ENCODE results near the gene TFAP2C.

Gene TFAP2C
- total RNA-seq, result 0.13 to 0.31 reads per million in 2 donors

DNA sequence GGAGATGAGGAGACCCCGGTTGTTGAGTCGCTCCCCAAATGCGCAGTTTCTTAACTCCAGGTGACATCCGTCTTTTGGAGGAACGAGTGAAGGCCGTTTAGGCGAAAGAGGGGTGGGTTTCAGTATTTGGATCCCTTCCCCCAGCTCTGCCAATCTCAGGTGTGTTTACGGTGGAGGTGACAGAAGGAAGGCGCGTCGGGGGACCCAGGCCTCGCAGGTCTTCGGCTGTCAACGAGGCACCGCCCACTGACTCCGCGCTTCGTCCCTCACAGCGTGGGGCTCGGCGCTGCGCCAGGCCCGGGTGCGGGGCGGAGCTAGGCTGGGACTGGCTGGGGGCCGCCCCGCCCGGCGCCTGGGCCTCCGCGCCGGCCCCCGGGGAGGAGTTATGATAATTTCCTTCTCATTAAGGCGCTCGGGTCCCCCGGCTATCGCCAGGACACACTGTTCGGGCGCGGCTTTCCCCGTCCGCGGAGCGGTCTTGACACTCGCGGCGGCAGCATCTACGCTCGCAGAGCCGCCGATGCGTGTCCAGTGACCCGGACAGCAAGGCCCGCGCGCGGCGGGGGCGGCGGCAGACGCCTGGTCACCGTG is at the start of gene TFAP2C:
Gene TFAP2C, plus strand, starts transcription at position 434 of the 591 bp plus-strand sequence. CDS start 239 bp downstream, outside the sequence.
- peak in 1 of 5 experiments; percentile 39 for DNase-seq

DNA sequence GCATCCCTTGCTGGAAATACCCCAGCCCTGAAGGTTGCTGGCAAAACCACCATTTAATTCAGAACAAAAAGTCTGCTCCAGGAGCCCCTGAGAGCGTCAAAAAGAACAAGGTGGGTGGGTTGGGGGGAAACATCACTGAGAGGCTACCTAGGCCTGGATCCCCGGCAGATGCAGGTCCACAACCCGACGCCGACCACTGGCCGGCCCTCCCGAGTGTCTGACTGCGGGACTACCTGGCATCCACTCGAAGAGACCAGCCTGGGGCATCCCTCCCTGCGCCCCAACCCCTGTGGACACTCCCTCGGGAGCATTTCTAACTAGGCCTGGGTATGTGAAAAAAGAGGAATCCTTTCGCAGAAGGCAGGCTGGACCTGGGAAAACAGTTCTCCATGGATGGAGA is 48.9 kb upstream of the TFAP2C start:
- no peak for DNase-seq

DNA sequence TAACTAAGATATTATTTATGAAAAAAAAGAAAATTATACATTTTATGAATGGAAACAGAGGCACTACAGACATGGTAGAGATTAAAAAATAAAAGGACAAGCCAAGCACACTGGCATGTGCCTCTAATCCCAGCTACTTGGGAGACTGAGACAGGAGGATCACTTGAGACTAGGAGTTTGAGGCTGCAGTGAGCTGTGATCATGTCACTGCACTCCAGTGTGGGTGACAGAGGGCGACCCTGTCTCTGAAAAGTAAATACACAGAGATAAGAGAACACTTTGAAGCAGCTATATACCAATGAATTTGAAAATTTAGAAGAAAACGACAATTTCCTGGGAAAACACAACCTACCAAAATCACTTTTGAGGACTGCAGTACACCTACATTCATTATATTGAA is 47.4 kb upstream of the TFAP2C start:
- no peak for DNase-seq

DNA sequence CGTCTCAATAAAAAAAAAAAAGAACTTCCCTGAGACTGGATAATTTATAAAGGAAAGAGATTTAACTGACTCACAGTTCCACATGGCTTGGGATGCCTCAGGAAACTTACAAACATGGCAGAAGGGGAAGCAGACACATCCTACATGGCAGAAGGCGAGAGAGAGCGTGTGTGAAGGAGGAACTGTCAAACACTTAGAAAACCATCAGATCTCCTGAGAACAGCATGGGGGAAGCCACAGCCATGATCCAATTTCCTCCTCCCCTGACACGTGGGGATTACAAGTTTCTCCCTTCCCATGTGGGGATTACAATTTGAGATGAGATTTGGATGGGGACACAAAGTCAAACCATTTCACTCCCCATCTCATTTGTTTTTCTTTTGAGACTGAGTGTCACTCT is 46.6 kb upstream of the TFAP2C start:
- DNase-seq, result no peak

DNA sequence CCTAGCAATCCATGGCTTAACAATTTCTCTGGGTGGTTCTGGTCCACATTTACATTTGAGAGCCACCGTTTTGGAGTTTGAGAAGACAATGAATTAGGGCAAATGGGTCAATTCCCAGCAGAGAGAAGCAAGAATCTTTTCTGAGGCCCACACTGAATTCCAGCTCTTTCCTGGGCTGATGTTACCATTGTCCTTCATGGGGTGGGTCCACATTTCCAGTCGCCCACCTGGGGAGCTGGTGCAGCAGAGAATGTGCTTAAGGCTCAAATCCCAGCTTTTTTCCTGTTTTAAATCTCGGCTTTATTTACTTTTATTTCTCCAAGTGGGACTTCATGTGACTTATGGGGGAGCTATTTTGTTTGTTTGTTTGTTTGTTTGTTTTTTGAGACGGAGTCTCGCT is 44.2 kb upstream of the TFAP2C start:
- DNase-seq, result no peak

DNA sequence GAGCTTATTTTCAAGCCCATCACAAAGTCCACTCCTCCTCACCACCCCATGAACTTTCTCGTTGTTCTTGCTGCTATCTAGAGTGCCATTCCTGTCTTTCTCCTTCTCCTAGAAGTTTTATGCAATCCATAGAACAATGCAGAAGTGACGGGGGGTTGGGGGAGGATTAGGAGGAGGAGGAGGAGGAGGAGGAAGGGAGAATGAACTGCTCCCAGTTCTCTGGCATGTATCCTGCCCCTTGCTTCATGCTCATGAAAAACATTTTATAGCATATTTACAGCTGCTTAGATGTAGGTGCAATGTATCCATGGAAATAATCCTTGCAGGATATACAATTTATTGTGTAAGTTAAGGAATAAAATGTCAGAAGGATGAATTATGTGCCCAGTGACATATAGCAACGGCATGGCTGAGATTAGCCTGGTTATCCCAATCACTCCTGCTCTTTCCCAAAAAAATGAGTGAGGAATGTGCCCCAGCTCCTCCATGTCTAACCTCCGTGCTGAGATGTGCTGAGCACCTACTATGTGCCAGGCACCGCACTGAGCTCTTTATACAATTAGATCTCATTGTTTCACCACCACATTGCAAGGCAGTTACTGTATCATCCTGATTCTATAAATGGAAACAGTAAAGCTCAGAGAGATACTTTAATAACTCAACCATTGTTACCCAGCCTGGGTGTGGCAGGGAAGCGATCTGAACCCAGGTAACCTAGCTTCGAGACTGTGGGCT is 41.6 kb upstream of the TFAP2C start:
- DNase-seq, result no peak

DNA sequence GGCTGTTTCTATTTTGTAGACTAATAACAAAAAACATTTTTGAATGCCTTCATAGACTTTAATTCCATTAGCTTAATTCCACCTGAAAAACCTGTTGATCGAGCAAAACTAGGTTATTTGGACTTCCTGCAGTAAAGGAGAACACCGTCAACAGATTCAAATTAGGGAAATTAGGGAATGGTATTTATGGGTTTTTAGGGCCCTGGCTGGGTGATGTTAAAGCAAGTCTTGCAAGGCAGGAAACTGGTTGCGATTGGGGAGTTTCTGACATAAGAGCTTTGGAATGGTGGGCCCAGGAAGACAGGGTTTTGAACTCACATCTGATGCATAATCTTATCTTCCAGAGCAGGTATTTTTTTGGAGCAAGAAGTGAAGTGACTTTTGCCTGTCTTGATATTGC is 40.1 kb upstream of the TFAP2C start:
- no peak for DNase-seq

DNA sequence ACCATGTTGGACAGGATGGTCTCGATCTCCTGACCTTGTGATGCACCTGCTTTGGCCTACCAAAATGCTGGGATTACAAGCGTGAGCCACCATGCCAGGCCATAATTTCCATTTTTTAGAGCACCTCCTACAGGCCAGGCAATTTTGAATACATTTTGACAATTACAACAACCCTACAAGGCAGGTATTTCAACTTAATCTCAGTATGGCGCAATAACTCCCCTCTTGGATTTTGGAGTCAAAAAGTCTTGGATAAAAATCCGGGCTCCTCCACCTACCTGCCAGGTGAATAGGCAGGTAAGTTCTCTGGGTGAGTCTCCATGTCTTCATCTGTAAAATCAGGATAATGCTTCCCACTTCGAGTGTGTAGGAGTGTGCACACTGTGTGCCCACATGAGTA is 39.5 kb upstream of the TFAP2C start:
- DNase-seq, result no peak

DNA sequence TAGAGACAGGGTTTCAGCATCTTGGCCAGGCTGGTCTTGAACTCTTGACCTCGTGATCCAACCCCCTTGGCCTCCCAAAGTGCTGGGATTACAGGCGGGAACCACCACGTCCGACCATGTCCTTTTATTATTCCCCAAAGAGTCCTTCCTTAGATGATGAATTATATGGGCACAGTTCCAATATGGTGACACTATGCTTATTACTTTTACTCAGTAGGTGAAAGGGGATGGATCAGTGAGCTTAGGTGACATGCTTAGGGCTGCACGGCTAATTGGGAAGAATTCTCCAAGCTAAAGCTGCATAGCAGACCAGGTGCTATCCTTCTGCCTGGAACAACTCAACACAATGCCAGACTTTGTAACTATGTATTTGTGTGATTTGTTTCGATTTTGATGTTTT is 38.2 kb upstream of the TFAP2C start:
- no peak for DNase-seq

DNA sequence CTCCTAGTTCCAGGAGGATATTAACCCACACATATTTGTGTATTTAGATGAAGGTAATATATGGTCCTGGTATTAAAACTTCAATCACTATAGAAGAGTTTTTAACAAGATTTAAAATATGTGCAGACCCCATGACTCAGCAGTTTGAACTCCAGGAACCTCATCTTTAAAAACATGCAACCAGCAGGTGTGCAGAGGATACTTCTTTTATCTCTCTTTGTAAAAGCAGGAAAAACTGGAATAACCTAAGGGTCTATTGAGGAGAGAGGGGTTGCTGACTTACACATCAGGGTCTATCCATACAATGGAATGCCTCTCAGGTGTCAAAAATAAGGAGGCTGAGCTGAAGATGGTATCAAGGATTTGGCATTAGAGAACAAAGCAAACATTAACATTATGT is 36.9 kb upstream of the TFAP2C start:
- DNase-seq, result no peak

DNA sequence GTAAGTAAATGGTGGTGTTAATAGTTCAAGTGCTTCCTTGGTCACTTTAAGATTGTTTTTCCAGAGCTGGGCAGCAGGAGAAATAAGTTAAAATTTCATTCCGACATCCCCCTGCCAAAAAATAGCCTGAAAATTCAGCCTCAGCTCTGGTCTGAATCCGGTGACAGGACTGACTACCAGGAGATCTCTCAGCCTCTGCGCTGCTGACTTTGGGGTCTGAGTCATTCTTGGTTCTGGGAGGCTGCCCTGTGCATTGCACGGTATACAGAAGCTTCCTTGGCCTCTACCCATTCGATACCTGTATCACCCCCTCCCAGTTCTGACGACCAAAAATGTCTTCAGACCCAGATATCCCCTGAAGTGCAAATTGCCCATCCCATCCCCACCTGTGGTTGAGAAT is 36.3 kb upstream of the TFAP2C start:
- no peak for DNase-seq

DNA sequence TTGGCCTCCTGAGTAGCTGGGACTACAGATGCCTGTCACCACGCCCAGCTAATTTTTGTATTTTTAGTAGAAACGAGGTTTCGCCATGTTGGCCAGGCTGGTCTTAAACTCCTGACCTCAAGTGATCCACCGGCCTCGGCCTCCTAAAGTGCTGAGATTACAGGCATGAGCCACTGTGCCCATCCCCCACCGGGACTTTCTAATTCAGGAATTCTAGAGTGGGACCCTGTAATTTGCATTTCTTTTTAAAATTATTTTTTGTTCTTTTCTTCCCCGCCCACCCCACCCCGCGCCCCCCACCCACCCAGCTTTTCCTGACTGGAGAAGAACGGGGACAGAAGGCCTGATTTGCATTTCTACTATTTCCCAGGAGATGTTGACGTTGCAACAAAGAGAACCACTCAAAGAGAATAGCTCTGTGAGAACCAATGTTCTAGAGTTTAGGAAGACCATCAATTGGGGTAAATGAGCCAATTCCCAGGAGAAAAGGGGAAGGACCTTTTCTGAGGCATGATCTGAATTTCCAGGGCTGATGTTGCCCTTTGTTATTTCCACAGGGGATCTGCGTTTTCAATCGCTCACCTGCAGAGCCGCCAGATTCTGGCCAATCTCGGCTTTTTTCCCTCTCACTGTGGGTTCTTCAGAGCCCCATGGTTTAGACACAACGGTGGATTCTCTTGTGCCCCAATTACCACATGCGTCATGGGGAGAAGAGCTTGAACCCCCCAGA is 33.2 kb upstream of the TFAP2C start:
- no peak for DNase-seq

DNA sequence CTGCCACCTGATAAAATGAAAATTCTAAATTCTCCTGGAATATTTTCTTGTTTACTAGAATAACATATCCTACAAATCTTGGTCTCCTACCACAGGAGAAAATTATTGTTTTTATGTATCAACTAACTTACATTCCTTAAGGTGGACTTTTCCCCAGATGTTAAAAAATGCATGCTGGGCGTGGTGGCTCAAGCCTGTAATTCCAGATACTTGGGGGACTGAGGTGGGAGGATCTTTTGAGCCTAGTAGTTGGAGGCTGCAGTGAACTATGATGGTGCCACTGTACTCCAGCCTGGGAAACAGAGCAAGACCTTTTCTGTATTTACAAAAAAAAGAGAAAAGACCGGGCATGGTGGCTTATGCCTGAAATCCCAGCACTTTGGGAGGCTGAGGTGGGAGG is 27.9 kb upstream of the TFAP2C start:
- no peak for DNase-seq

DNA sequence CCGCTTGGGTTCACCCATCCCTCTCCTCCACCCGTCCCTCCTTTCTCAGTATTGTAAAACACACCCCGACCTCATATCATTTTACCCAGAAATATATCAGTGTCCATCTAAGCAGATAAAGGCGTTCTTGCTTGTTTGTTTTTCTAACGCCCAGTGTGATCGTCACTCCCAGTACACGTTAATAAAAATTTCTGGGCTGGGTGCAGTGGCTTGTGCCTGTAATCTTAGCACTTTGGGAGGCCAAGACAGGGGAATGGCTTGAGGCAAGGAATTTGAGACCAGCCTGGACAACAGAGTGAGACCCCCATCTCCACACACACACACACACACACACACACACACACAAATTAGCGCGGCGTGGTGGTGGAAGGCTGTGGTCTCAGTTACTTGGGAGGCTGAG is 24.4 kb upstream of the TFAP2C start:
- no peak for DNase-seq

DNA sequence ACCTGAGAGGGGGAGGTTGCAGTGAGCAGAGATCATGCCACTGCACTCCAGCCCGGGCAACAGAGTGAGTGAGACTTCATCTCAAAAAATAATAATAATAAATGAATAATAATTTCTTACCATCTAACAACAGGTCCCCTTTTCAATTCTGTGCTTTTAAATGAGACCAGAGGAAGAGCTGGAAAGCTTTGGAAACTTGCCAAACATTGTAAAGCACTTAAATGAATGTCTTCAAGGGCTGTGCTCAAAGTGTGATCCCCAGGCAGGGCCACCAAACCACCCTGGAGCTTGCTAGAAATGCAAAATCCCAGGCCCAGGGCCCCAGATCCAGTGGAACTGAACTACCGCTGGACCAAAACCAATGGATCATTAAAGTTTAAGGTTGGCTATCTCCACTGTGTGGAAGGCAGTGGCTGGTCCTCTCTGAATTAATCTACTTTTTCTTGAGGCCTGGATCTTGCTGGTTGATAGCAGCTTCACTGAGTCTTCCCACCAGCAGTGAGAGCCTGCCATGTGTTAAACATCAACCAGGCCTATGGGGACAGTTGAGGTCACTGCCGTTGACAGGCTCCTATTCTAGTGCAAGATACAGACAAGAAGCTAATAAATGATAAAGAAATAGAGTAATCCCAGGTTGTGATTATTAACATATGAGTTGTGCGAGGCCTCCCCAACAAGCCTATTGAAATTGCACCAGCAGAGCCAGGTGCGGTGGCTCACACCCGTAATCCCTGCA is 23.7 kb upstream of the TFAP2C start:
- DNase-seq, result no peak

DNA sequence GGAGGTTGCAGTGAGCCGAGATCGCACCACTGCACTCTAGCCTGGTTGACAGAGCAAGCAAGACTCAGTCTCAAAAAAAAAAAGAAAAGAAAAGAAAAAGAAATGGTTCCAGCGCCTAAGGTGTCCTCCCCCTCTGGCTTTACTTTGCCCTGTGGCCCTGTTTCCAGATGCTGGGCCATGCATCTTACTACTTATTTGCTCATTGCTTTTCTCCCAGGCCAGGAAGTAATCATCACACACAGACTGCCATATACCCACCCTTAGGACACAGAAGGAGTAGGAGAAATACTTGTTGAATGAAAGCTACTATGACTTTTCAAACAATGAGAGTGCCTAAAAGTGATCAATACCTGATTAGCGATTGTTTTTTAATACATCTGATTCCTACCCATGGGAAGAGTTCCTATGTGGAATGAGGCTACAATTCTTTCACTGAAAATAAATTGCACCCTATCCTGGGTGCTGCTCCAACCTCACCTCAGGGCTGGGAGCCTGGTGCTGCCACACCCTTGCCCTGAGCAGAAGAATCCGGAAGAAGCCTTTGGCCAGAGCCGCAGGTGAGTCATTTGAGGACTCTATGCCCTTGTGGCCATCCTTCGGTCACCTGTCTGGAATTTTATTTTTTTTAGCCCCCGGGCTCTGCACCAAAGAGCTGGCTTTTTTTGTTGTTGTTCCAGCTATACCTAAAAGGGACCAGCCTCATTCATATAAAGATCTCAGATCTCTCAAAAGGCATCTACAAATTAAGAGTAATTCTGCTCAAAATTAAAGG is 22.7 kb upstream of the TFAP2C start:
- no peak for DNase-seq

DNA sequence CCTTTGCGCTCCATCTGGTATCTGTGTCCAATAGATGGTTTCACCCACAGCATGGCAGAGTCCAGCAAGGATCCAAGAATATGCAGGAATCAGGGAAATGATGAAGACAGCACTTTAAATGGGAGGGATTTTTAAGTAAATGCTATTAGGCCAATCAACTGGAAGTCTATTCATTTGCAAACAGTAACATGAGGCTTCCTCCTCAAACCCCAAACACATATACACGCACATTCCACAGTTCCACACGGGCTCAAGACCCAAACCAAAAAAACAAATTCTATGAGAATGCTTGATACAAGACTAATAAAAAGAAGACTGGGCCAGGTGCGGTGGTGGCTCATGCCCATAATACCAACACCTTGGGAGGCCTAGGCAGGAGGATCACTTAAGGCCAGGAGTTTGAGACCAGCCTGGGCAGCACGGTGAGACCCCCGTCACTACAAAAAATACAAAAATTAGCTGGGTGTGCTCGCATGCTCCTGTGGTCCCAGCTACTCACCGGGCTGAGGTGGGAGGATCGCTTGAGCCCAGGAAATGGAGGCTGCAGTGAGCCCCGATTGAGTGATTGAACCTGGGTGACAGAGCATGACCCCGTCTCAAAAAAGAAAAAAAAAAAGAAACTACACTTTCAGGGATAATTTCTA is 21.9 kb upstream of the TFAP2C start:
- no peak for DNase-seq

DNA sequence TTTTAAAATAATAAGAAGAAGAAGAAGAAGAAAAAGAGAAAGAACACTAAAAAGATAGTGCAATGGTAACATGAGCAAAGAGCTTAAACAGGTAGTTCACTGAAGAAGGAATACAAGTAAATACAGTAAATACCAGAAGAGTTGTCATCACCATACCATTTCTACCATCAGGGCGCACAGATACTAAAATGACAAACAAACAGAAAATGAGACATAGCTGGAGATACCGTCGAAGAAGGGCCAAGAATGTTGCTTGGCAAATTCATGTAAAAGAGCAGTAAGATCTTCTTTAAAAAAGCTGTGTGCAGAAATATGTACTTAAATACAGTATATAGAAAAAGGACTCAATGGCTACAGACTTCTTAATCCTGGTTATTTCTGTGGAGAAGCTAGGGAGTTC is 20.7 kb upstream of the TFAP2C start:
- no peak for DNase-seq

DNA sequence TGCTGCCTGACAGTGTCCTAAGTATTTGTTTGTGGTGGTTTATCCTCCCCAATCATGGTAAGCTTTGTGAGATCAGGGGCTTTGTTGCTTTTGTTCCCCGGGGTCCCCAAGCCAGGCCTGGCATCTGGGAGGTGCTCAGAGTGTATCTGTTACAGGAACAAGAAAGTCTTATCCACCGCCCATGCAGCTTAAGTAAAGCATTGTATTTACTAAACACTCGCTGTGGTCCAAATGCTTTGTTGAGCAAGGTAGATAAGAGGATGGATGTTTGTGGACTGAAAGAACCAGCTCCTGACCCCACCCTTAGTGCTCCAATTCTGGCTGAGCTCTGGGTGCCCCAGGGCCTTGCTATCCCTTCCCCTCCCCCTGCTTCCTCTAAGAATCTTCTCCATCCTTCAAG is 19.8 kb upstream of the TFAP2C start:
- DNase-seq, result no peak

DNA sequence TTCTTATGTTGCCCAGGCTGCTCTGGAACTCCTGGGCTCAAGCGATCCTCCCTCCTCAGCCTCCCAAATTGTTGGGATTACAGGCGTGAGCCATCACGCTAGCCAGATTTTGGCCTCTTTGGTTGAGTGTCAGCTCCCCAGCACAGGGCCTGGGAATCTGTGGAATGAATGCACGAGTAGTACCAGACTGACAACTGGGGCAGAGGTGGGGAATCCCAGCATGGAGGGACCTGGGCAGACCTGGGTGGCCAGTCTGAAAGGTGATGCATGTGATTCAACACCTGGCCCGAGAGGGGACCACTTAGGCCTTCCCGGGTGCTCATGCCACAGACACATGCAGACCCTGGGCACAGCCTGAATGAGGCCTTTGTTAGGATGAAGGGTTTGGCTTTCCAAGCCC is 19.0 kb upstream of the TFAP2C start:
- no peak for DNase-seq

DNA sequence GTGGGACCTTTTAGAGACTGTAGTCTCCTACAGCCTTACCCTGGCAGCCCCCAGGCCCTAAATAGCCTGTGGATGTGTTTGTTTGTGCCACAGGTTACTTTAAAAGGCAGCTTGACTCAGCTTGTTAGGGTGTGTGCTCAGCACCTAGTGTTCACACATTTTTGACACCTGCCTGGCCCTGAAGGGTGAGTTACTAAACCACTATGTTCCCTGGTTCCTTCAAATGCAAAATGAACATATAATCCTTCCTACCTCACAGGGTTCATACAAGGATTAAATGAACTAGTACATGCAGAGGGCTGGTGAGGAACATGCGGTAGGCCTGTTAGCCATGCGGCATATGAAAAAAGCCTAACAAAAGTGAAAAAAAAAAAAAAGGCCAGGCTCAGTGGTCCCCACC is 14.9 kb upstream of the TFAP2C start:
- no peak for DNase-seq

DNA sequence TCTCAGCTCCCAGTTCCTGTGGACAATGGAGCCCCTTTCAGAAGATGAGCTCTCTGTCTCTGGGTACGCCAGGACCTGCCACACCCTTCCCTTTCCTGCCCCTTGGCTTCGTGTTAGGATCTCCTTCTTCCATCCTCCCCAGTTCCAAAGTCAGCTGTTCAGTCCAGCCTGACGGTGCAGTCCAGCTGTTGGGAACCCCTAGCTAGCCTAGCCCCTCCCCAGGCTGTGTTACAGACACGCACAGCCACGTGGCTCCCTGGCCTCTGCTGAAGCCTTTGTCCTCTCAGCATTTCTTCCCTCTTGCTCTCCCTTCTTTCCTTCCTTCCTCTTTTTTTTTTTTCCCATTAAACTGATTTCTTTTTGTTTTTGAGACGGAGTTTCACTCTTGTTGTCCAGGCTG is 12.4 kb upstream of the TFAP2C start:
- DNase-seq, result no peak

Measured in T-helper 2 cell (primary cell).